ENCODE results near the gene SOCS6.
"Not testable (repeated sequence)": the region's sequence is repeated elsewhere in the genome, so short reads cannot be mapped to it uniquely, and the experiment has no call there.

The SOCS6 gene

GRCh38 chr18:70288851-70289328 is at the start of gene SOCS6:
SOCS6 (plus strand) TSS chr18:70289045; CDS start chr18:70324669, 35,624 bp downstream.
- DNase-seq, result no peak

DNA sequence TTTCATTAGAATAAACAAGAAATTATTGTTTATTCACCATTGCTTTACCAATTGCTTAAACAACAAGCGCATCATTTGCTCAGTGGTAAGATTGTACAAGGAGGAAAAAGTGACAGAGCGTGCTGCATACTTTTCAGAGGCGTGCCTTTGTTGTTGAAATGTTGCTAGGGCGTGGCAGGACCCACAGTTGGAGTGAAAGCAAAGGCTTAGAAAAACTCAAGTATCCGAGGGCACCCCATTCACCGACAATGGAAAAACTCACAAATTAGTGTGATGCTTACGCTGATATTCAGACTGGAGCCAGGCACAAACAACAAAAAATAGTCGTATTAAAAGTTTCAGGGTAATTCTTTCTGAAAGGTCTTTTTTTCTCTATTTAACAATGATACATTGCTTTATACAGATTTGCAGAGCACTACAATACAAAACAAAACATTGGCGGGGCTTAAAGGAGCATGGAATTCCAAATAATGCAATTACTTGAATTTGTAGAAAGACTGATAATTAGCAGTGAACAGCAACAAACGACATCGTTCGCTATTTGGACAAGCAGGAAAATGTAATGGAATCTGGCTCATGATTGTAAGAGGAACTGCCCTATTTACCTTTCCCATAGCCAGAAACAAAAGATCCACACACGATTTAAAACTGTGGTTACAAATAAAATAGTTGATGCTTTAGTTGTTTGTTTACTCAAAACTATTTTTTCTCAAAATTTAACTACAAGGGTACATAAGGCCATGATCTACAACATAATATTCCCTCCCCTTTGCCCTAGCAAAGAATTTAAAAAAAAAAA is 45.5 kb upstream of the SOCS6 start:
- no peak for DNase-seq

GRCh38 chr18:70246061-70246466 is 42.8 kb upstream of the SOCS6 start:
- DNase-seq, result no peak

- no peak for DNase-seq
Observed at GRCh38 chr18:70249118-70249517, 39.7 kb upstream of the SOCS6 start.

GRCh38 chr18:70249861-70250260 is 39.0 kb upstream of the SOCS6 start:
- not testable (repeated sequence) for DNase-seq

GRCh38 chr18:70250781-70251180 is 38.1 kb upstream of the SOCS6 start:
- no peak for DNase-seq

- DNase-seq, result no peak
Observed at GRCh38 chr18:70256184-70256583, 32.7 kb upstream of the SOCS6 start.

- DNase-seq, result no peak
Observed at GRCh38 chr18:70256994-70257393, 31.9 kb upstream of the SOCS6 start.

DNA sequence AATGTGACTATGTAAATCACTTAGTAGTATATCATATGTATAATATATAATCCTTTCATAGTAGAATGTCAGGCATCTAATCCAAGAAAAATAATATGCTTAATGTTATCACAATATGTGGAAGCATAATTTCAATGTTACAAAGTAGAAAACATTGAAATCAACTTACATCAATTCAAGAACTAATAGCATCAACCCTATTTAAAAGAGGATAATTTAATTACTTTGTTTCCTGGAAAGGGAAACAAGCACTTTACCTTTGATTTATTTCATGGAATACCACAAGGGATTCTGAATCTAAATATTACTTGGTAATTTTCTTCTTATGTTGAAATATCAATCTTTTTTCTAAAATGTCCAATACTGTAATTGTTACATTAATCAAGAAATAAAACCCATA is 30.6 kb upstream of the SOCS6 start:
- DNase-seq, result no peak

- DNase-seq, result no peak
Observed at GRCh38 chr18:70260683-70261082, 28.2 kb upstream of the SOCS6 start.

GRCh38 chr18:70261141-70261788 is 27.6 kb upstream of the SOCS6 start:
- DNase-seq, result no peak

DNA sequence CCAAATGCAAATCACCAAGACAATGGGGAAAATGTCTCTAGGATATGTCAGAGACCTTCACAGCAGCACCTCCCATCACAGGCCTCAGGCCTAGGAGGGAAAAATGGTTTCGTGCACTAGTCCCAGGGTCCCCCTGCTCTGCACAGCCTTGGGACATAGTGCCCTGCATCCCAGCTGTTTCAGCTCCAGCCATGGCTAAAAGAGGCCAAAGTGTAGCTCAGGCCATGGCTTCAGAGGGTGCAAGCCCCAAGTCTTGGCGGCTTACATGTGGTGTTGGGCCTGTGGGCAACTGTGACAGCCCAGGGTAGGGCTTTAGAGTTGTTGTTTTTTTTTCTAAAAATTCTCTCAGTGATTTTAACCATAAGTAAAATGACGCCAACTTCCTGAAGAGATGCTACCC is 25.5 kb upstream of the SOCS6 start:
- no peak for DNase-seq

DNA sequence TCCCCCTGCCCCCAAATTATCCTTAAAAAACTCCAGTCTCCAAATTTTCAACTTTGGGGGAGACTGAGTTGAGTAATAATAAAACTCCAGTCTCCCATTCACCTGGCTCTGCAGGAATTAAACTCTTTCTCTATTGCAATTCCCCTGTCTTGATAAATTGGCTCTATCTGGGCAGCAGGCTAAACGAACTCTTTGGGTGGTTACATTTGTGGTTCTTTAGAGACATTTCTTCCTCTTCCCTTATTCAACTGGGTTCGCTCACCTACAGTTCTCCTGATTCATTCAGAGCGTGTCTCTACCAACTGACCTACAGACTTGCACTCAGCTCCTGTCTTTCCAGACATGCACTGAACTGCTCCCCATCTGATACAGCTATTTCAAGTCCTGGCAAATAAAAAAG is 17.1 kb upstream of the SOCS6 start:
- DNase-seq, result no peak

DNA sequence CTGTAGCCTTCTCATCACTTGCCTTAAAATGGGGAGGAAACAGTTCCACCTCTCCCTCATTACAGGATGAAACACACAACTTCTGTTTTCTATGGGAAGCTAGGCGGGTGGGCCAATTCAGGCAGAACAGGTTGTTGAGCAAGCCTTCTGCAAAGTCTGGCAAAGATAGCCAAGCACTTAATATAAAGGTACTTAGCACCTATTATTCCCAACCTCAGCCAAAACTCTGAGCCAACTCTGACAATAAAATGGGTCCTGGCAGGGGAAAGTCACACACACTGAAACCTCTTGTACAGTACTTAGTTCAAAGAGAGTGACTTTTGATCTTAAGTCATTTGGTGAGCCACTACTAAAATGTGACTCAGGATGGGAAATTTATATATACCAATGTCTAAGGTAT is 15.8 kb upstream of the SOCS6 start:
- no peak for DNase-seq

DNA sequence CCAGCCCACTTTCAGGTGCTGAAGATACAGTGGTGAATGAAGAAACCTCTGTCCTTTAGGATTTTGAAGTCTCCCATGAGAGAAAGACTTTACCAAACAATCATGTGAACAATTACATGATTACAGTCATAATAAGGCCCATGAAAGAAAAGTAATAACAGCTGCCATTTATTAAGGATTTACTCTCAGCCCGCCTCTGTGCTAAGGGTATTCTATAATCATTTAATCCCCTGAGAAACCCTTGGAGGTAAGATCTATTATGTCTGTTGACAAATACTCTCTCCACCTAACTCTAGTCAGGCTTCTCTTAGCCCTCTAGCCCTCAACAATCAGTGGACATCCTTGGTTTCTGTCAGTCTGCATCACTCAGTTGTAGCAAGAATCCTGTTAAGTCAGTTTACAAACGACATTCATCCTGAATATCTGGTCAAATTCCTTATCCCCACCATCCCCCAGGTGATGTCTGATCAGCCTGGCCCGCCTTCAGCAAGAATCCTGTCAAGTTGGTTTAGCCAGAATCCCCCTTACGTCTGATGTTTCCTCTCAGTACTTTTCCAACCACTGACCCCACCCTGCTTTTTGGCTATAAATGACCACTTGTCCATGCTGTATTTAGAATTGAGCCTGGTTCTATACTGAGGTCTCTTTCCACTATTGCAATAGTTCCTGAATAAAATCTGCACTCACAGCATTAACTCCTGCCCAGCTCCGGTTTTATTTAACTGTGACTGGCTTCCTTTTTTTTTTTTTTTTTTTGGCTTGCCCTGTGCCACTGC is 12.2 kb upstream of the SOCS6 start:
- no peak for DNase-seq

DNA sequence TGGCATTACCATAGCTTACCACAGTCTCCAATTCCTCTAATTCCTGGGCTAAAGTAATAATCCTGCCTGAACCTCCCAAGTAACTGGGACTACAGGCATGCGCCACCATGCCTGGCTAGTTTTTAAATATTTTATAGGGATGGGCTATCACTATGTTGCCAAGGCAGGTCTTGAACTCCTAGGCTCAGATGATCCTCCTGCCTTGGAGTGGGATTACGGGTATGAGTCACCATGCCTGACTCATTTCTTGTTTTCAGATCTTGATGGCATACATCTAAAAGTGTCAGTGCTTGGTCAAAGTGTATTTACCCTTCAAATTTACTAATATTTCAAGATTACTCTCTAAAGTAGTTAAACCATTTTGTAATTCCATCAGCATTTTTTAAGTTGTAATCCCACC is 9.4 kb upstream of the SOCS6 start:
- DNase-seq, result no peak

DNA sequence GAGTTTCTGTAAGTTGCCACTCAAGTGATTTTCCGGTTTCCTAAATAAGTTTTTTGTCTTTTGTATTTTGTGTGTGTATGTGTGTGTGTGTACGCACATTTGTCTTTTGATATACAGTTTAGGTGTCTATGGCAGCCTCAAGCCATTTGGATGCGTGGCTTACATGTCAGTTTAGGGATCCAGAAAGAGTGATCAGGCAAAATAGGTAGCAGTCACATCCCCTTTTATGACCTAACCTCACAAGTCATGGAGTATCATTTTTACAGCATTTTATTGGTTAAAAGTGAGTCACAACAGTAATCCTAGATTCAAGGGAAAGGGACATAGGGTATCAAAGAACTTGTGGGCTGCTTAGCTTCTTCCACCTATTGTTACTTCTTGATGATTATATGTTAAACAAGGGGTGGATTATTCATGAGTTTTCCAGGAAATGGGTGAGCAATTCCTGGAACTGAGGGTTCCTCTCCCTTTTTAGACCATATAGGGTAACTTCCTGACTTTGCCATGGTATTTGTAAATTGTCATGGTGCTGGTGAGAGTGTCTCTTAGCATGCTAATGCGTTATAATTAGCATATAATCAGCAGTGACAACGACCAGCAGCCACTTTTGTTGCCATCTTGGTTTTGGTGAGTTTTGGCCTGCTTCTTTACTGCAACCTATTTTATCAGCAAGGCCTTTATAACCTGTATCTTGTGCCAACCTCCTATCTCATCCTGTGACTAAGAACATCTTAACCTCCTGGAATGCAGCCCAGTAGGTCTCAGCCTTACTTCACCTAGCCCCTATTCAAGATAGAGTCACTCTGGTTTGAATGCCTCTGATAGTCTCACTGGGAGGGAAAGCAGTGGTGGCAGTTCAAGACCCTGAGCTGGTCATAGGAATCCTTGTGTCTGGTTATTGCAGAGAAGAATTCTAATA is 8.6 kb upstream of the SOCS6 start:
- DNase-seq, result no peak

DNA sequence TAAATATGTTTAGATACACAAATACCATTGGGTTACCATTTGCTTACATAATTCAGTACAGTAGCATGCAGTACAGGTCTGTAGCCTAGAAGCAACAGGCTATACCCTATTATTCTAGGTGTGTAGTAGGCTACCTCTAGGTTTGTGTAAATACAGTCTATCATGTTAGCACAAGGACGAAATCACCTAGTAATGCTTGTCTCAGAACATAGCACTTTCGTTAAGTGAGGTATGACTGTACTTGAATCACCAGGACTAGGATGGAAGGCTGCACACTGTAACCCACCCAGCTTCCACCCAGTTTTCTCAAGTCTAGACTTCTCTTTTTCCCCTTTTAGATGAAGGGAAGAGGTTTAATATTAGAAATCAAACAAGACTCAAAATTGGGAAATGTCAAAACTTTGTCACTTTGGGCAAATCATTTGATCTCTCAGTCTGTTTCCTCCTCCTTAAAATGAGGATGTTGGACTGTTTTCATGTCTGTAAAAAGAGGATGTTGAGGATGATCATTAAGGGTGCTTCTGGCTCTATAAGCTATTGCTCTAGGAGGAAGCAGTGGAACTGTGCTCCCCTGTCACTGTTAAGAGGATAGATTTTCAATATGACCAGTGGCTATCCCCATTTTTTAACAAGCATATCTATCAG is 3.7 kb upstream of the SOCS6 start:
- DNase-seq, result no peak

DNA sequence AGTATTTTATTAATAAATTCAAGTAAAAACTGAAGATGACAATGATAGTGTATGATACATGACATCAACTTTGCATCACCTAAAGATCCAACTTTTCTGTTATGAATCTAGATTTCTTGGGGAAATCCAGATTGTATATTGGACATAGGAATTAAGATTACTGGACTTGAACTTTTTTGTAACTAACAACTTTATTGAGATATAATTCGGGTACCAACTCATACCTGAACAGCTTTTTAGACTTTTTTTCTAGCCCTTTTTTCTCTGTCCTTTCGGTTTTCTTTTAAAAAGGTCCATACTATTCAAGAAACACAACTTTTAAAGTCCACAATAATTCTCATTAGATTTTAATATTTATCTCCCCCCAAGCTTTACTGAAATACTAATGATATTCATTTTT is 1.1 kb upstream of the SOCS6 start:
- no peak for DNase-seq

DNA sequence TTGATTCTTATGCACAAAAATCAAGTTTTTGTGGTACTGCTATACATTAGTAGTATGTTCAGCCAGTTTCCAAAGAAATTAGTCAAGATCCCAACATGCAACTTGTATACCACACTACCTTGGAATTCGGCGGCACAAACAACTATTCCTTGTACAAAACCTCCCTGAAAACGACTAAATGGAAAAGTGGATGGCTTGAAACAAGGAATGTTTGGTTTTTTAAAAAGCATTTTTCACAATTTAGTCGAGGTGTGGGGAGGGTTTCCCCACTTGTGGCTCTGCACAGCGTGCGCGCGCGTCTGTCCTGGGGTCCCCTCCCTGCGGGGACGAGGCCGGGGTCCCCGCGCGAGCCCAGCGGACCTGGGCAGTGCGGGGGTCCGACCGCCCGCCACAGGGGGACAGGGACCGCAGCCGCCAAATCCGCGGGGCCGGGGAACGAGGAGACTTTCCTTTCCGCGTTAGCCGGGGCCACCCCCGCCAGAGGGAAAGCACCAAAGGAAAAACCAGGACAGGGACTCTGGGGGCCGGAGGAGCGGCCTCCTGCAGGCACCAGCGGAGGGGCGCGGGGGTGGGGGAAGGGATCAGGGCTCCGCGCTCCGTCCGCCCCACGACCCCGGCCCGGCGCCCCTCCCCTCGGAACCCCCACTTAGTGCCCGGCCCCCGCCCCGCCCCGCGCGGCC is 534 bp upstream of the SOCS6 start:
- no peak for DNase-seq
